CD14-positive monocyte (primary cell): ENCODE data around the gene NAA40. TPM values are rescaled to one million over a fixed set of nuclear protein-coding genes. Genes with fewer than 3 reads are reported as not detected.

Experiments used
- DNase-seq, 3 donors: peaks; one replicate each; pipeline ENCODE4 v3.0.0-alpha.2; 2011 to 2022
- H2AFZ ChIP-seq: 2 replicates; pipeline ENCODE4 v1.6.0; 2012; ENCODE audit warnings: mild to moderate bottlenecking, low read depth, low read length, inconsistent platforms; ENCODE audit not compliant: insufficient read depth, poor library complexity, severe bottlenecking
- H3K27ac ChIP-seq, 2 donors: 1 replicate in 1 of 2; 2 replicates in 1 of 2; pipeline ENCODE4 v1.5.1; 2012 to 2013; ENCODE audit warnings: low read length in 2 of 2, control low read depth in 1 of 2, inconsistent platforms in 1 of 2, low read depth in 1 of 2, mild to moderate bottlenecking in 1 of 2
- H3K27me3 ChIP-seq, 2 donors: one replicate each; pipeline versions ENCODE4 v1.6.0 to v1.6.1; 2011 to 2013; ENCODE audit warnings: low read length in 2 of 2; ENCODE audit not compliant: control insufficient read depth in 2 of 2, insufficient read depth in 2 of 2
- H3K36me3 ChIP-seq, 2 donors: replicated peaks in 1 of 2; 1 replicate in 1 of 2; 2 replicates in 1 of 2; pipeline versions ENCODE4 v1.5.1 to v1.6.1; 2012 to 2013; ENCODE audit warnings: low read length in 2 of 2, control low read depth in 1 of 2, inconsistent platforms in 1 of 2, mild to moderate bottlenecking in 1 of 2; ENCODE audit not compliant: insufficient read depth in 2 of 2, control insufficient read depth in 1 of 2
- H3K4me1 ChIP-seq, 2 donors: 1 replicate in 1 of 2; 2 replicates in 1 of 2; pipeline versions ENCODE4 v1.5.1 to v1.6.1; 2012 to 2013; ENCODE audit warnings: low read length in 2 of 2, control low read depth in 1 of 2, inconsistent platforms in 1 of 2, mild to moderate bottlenecking in 1 of 2, moderate library complexity in 1 of 2; ENCODE audit not compliant: insufficient read depth in 2 of 2, control insufficient read depth in 1 of 2
- H3K4me2 ChIP-seq: replicated peaks from 2 replicates; pipeline ENCODE3; 2012; ENCODE audit warnings: low read length, moderate library complexity, mild to moderate bottlenecking; ENCODE audit not compliant: poor library complexity, severe bottlenecking; ENCODE audit errors: extremely low read depth
- H3K4me3 ChIP-seq, 3 experiments: fragments of 200-600 bp in 1 of 3; sonication (generic) in 1 of 3; replicated peaks in 1 of 3; 1 replicate in 2 of 3; 2 replicates in 1 of 3; pipeline ENCODE4 v1.5.1; 2011 to 2013; ENCODE audit warnings: low read length in 3 of 3, mild to moderate bottlenecking in 3 of 3, control low read depth in 2 of 3, low read depth in 2 of 3, inconsistent platforms in 1 of 3, moderate library complexity in 1 of 3
- H3K79me2 ChIP-seq: 2 replicates; pipeline ENCODE4 v1.6.0; 2012; ENCODE audit warnings: mild to moderate bottlenecking, control low read depth, inconsistent platforms, low read length, moderate library complexity; ENCODE audit not compliant: insufficient read depth
- H3K9ac ChIP-seq: 2 replicates; pipeline ENCODE4 v1.6.0; 2017; ENCODE audit warnings: low read length, mild to moderate bottlenecking; ENCODE audit not compliant: insufficient read depth, poor library complexity, severe bottlenecking
- H3K9me3 ChIP-seq, 2 donors: replicated peaks in 1 of 2; 1 replicate in 1 of 2; 2 replicates in 1 of 2; pipeline versions ENCODE4 v1.5.1 to v1.6.1; 2012 to 2013; ENCODE audit warnings: low read length in 2 of 2, control low read depth in 1 of 2; ENCODE audit not compliant: control insufficient read depth in 1 of 2, insufficient read depth in 1 of 2
- H4K20me1 ChIP-seq: 2 replicates; pipeline ENCODE4 v1.6.0; 2012; ENCODE audit warnings: mild to moderate bottlenecking, low read length, control low read depth, moderate library complexity; ENCODE audit not compliant: insufficient read depth
- H3K27ac Mint-ChIP-seq, 7 donors: one replicate each; pipeline ENCODE4 v1.8.0; 2020; ENCODE audit warnings: mild to moderate bottlenecking in 7 of 7, mixed read lengths in 7 of 7, moderate library complexity in 6 of 7, inconsistent platforms in 2 of 7
- H3K27me3 Mint-ChIP-seq, 3 donors: one replicate each; pipeline ENCODE4 v1.8.0; 2021 to 2022; ENCODE audit warnings: low read depth in 3 of 3, mild to moderate bottlenecking in 3 of 3, mixed read lengths in 3 of 3, moderate library complexity in 3 of 3, inconsistent platforms in 1 of 3
- H3K36me3 Mint-ChIP-seq, 2 donors: one replicate each; pipeline ENCODE4 v1.8.0; 2020; ENCODE audit warnings: mixed read lengths in 2 of 2, inconsistent platforms in 1 of 2, mild to moderate bottlenecking in 1 of 2
- H3K4me1 Mint-ChIP-seq: one replicate; pipeline ENCODE4 v1.8.0; 2020; ENCODE audit warnings: mild to moderate bottlenecking, mixed read lengths
- H3K4me3 Mint-ChIP-seq, 2 donors: one replicate each; pipeline ENCODE4 v1.8.0; 2020; ENCODE audit warnings: mild to moderate bottlenecking in 2 of 2, mixed read lengths in 2 of 2, moderate library complexity in 1 of 2
- H3K9me3 Mint-ChIP-seq, 7 donors: one replicate each; pipeline ENCODE4 v1.8.0; 2020 to 2022; ENCODE audit warnings: mixed read lengths in 7 of 7, mild to moderate bottlenecking in 6 of 7, moderate library complexity in 6 of 7, inconsistent platforms in 2 of 7
- CTCF ChIP-seq: fragments of 200-600 bp; IDR thresholded peaks from one replicate; pipeline ENCODE4 v1.8.0; 2022; ENCODE audit warnings: antibody characterized with exemption, mild to moderate bottlenecking
- WGBS: methylation state at CpG from one replicate; pipeline ENCODE4 v1.1.5; 2013; ENCODE audit warnings: missing lambda C conversion rate; ENCODE audit not compliant: insufficient coverage; 5-methylcytosine and 5-hydroxymethylcytosine counted together
- intact Hi-C, 2 donors: fragments of 100-400 bp; cut with micrococcal nuclease; formaldehyde crosslinking; loops; one replicate each; pipeline versions ENCODE4 v1.15.0 to v1.15.1; 2023
- polyA minus RNA-seq: library from RNA; depleted of rRNA, polyadenylated mRNA; stranded (reverse); fragments of >200 nt; gene quantifications from 2 replicates; pipeline ENCODE4 v1.2.3, GENCODE V29; 2012
- polyA plus RNA-seq, 3 donors: library from polyadenylated mRNA; depleted of rRNA in 1 of 3; unstranded in 2 of 3; stranded (reverse) in 1 of 3; fragments of 300-500 nt in 2 of 3; fragments of >200 nt in 1 of 3; fragmentation: Illumina TruSeq in 2 of 3; gene quantifications; 1 replicate in 2 of 3; 2 replicates in 1 of 3; pipeline ENCODE4 v1.2.3, GENCODE V29; 2012 to 2021
- total RNA-seq, 12 experiments: library from RNA in 1 of 12; stranded (reverse) in 1 of 12; fragments of 120-200 nt in 1 of 12; gene quantifications; one replicate each; pipeline ENCODE4 v1.2.4 and lab custom pipeline; 2013 to 2026; ENCODE audit warnings: mixed read lengths in 6 of 12, inconsistent platforms in 1 of 12

Gene NAA40
- total RNA-seq (2013) = 2.5 TPM
- 10 to 100 TPM in 1 of 3 donors, 1 to 10 TPM in 2; 1.5 to 14.5 (median 1.6) TPM for polyA plus RNA-seq
- polyA minus RNA-seq = 1.4 and 2.4 TPM in 2 replicates
- 1.2 to 16.4 (median 5.7) reads per million in 11 experiments for total RNA-seq (lab: John Stamatoyannopoulos, UW)

- H3K27me3 ChIP-seq = no peaks in the 10 kb centered on the region
- peak; percentile 79 to 87 (median 85) for DNase-seq
- H3K27ac ChIP-seq = peak within 1 kb of the TSS in 1 of 2 donors; percentile 67
- H3K4me2 ChIP-seq = peak within 1 kb of the TSS; percentile 100
- H3K79me2 ChIP-seq = peaks cover 30% of the 10 kb centered on the region
- peak within 1 kb of the TSS; percentile 70 for H3K9ac ChIP-seq
- peak within 1 kb of the TSS; percentile 54 to 90 (median 71) for H3K4me3 ChIP-seq
- H3K4me1 ChIP-seq = peaks cover 35 to 36% of the 10 kb centered on the region in 2 donors
- H3K36me3 ChIP-seq = no peaks in the 10 kb centered on the region
- H3K4me1 Mint-ChIP-seq = peaks cover 35% of the 10 kb centered on the region
- no peaks in the 10 kb centered on the region for H4K20me1 ChIP-seq
- H3K27me3 Mint-ChIP-seq = peaks cover 6 to 13% (median 12%) of the 10 kb centered on the region in 3 donors
- peak within 1 kb of the TSS; percentile 87 to 95 for H3K4me3 Mint-ChIP-seq
- intact Hi-C loops = loop anchor here in 1 of 2 donors (2.0 kb wide), 1 partner anchor 98 kb away; no protein-coding TSS in a partner anchor
- 0% methylated on average over 53 of the region's 92 CpGs for WGBS
- no peak for TF ChIP-seq CTCF
- no peaks in the 10 kb centered on the region for H3K36me3 Mint-ChIP-seq
- peak within 1 kb of the TSS; percentile 91 for H2AFZ ChIP-seq
- H3K9me3 ChIP-seq = no peaks in the 10 kb centered on the region
- H3K27ac Mint-ChIP-seq = peak within 1 kb of the TSS; percentile 42 to 88 (median 69)
- no peaks in the 10 kb centered on the region for H3K9me3 Mint-ChIP-seq
These were observed at the start of gene NAA40 for GRCh38 chr11:63938479-63939396. Gene NAA40 (plus strand): TSS chr11:63939002. CDS start chr11:63939097, 95 bp downstream.

GRCh38 chr11:63889344-63889743 lies 49.5 kb upstream of the NAA40 start:
- WGBS = 94% methylated on average over 6 of the region's 6 CpGs
- intact Hi-C loops = loop anchor here in 1 of 2 donors (5.0 kb wide), 1 partner anchor 52 kb away; the partner anchor contains the start of gene MARK2
- Mint-ChIP-seq H3K4me1 (peaks cover 74% of the 10 kb centered on the region), H3K36me3 (peaks cover 17 to 45% of the 10 kb centered on the region in 2 donors), H3K4me3 (peak overlapping the region in 1 of 2 donors; percentile 77), H3K27me3 (peaks cover 0 to 4% (median 2%) of the 10 kb centered on the region in 3 donors), H3K9me3 (no peaks in the 10 kb centered on the region), H3K27ac (peak overlapping the region in 4 of 7 donors; percentile 61 to 96 (median 86))
- H3K9ac ChIP-seq = peak overlapping the region; percentile 53
- H4K20me1 ChIP-seq = peaks cover 99% of the 10 kb centered on the region
- H3K79me2 ChIP-seq = peaks cover 98% of the 10 kb centered on the region
- peaks cover 41 to 48% of the 10 kb centered on the region in 2 donors for H3K4me1 ChIP-seq
- TF ChIP-seq CTCF = no peak
- no peaks in the 10 kb centered on the region for H3K9me3 ChIP-seq
- peak overlapping the region; percentile 51 to 81 for H3K27ac ChIP-seq
- H3K4me3 ChIP-seq = no peak overlapping the region
- no peak for DNase-seq
- no peaks in the 10 kb centered on the region for H3K27me3 ChIP-seq
- no peak overlapping the region for H3K4me2 ChIP-seq
- H2AFZ ChIP-seq = no peak overlapping the region
- peaks cover 22 to 53% of the 10 kb centered on the region in 2 donors for H3K36me3 ChIP-seq
